Measurements from ENCODE around the gene LPAR3. TPM values are rescaled to one million over a fixed set of nuclear protein-coding genes. Genes with fewer than 3 reads are reported as not detected.
A peak's percentile ranks its signal among the peaks of the same experiment; 100 is the strongest.

The LPAR3 gene
- total RNA-seq, 2 experiments from 2014 or later: 0.58 to 0.81 TPM

DNA sequence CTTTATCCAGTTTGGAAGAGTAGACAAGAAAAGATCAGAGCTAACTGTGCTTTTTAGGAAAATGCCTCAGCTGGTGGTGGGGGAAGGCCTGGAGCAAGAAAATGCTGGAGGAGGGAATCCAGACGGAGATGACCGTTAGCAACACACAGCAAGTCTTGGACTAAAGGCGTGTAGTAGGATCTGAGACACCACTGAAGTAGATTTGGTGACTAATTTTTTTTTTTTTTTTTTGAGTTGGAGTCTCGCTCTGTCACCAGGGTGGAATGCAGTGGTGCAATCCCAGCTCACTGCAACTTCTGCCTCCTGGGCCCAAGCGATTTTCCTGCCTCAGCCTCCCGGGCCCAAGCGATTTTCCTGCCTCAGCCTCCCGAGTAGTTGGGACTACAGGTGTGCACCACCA lies 41.2 kb downstream of the LPAR3 start:
- H3K4me1 Mint-ChIP-seq (ENCODE audit: low read depth): peaks cover 42% of the 10 kb centered on the region
- H3K27ac Mint-ChIP-seq: no peak overlapping the region
- POLR2A ChIA-PET: no interaction called here
- no peaks in the 10 kb centered on the region for H3K36me3 Mint-ChIP-seq (ENCODE audit: low read depth)
- ATAC-seq (no peak), DNase-seq (no peak)
- TF ChIP-seq, protein P1, sequence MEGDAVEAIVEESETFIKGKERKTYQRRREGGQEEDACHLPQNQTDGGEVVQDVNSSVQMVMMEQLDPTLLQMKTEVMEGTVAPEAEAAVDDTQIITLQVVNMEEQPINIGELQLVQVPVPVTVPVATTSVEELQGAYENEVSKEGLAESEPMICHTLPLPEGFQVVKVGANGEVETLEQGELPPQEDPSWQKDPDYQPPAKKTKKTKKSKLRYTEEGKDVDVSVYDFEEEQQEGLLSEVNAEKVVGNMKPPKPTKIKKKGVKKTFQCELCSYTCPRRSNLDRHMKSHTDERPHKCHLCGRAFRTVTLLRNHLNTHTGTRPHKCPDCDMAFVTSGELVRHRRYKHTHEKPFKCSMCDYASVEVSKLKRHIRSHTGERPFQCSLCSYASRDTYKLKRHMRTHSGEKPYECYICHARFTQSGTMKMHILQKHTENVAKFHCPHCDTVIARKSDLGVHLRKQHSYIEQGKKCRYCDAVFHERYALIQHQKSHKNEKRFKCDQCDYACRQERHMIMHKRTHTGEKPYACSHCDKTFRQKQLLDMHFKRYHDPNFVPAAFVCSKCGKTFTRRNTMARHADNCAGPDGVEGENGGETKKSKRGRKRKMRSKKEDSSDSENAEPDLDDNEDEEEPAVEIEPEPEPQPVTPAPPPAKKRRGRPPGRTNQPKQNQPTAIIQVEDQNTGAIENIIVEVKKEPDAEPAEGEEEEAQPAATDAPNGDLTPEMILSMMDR (IDR thresholded peaks at IDR 0.05): no peak
- CTCF ChIA-PET: interaction anchor here (0.6 to 1.2 kb wide), 2 partner anchors 19 to 66 kb away, joined by 3 read pairs; no protein-coding TSS in a partner anchor
- H3K9me3 Mint-ChIP-seq: no peaks in the 10 kb centered on the region
- H3K27me3 Mint-ChIP-seq: no peaks in the 10 kb centered on the region
- no peak overlapping the region for H3K4me3 Mint-ChIP-seq
- intact Hi-C loops (cut with micrococcal nuclease): no loop called here

DNA sequence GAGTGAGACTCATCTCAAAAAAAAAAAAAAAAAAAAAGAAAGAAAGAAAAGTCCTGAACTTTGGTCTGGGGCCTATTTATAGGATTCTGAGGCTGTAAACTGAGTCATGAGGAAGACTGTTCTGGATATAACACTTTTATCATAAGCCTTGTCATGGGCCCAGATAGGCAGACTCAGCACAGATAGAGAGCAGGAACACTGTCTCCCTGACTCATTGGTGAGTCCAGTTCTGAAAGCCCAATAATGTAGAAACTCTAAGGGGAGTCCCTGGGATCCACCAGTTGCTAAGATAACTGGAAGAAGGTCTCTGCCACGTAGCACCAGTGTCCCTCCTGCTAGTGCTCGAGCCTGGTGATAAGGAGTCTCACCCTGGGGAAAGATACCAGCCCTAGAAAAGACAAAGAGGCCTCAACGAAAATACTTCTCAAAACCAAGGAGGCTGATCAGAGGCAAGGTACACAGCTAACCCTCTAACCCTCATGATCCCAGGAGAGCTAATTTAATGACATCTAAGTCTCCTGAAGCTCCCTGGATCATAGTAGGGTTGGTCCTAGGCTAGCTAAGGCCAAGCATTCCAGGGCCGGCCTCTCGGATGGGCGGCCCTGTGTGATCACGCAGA lies 43.5 kb downstream of the LPAR3 start:
- no peak overlapping the region for H3K4me3 Mint-ChIP-seq
- no peak overlapping the region for H3K27ac Mint-ChIP-seq
- no peak for ATAC-seq
- CTCF ChIA-PET: interaction anchor here (0.8 to 1.2 kb wide), 2 partner anchors 15 to 67 kb away, joined by 3 to 5 read pairs; no protein-coding TSS in a partner anchor
- TF ChIP-seq, protein P1 (IDR thresholded peaks at IDR 0.05): no peak
- no peaks in the 10 kb centered on the region for H3K27me3 Mint-ChIP-seq
- DNase-seq: no peak
- no peaks in the 10 kb centered on the region for H3K9me3 Mint-ChIP-seq
- peaks cover 30% of the 10 kb centered on the region for H3K4me1 Mint-ChIP-seq (ENCODE audit: low read depth)
- POLR2A ChIA-PET: no interaction called here
- intact Hi-C loops (cut with micrococcal nuclease): no loop called here
- no peaks in the 10 kb centered on the region for H3K36me3 Mint-ChIP-seq (ENCODE audit: low read depth)

DNA sequence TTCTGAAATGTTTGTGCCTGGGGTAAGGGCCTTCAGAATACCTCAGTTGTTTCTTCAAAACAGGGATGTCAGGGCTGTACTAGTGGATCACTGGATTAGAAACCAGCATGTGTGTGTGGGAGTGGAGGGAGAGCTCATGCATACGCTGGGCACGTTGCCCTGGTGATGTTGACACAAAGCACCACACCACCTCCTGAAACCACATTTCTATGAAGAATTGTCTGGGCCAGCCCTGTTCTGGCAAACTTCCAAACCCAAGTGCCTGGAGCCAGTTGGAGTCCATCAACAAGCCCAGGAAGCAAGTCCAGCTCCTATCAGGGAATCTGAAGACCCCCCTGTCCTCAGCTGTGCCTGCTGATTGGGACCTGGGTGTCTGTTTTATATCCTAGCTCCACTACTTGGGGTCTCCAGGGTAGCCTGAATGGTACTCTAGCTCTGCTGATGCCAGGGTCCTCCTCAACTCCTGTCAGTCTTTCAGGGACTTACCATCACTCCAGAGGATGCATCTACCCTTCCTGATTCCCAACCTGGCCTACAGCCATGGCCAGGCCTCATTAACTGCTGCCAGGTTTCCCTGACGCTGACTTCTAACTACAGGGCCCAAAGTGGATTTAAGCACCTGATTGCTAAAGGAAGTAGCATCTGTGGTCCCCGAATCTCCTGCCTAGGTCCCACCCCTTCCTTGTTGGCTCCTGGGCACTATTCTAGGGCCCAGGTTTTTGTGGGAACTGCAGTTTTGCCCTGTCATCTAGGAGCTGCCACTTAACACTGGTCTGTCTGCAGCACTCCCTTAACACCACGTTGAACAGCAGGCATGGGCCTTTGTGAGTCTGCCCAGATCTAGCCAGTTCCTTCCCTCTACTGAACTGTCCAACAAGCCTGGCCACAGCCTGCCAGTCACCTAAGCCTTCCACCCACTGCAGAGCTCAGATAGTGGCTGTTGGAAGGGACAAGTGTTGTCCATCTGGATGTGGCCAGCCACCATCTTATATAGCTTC lies 45.5 kb downstream of the LPAR3 start:
- Mint-ChIP-seq H3K36me3 (ENCODE audit: low read depth) (no peaks in the 10 kb centered on the region), H3K4me3 (no peak overlapping the region), H3K9me3 (no peaks in the 10 kb centered on the region), H3K27me3 (no peaks in the 10 kb centered on the region), H3K27ac (no peak overlapping the region), H3K4me1 (ENCODE audit: low read depth) (peaks cover 13% of the 10 kb centered on the region)
- ATAC-seq: peak; percentile 37
- intact Hi-C loops (cut with micrococcal nuclease): no loop called here
- CTCF ChIA-PET: interaction anchor here (1.5 to 1.7 kb wide), 2 partner anchors 13 to 76 kb away, joined by 4 to 5 read pairs; no protein-coding TSS in a partner anchor
- POLR2A ChIA-PET: no interaction called here
- peak; percentile 32 for DNase-seq
- TF ChIP-seq, protein P1 (IDR thresholded peaks at IDR 0.05): no peak

DNA sequence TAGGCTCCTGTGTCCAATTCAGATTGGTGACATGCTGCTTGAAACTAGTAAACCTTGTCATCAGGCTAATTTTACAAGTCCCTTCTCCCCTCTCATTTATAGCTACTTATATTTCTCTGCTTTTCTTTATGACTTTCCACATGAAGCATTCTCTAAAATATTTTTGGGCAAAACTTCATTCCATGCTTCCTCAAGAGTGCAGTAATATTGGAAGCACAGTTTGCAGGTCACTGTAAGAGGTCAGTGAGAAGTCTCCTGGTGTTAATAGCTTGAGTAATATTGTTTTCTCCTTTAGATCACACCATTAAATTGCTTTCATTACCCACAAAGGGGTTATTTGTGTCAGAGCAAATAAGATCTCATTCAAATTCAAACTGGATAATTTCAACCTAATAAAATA lies 46.6 kb downstream of the LPAR3 start:
- TF ChIP-seq, protein P1 (IDR thresholded peaks at IDR 0.05): no peak
- no peak for ATAC-seq
- H3K9me3 Mint-ChIP-seq: no peaks in the 10 kb centered on the region
- H3K4me3 Mint-ChIP-seq: no peak overlapping the region
- peaks cover 12% of the 10 kb centered on the region for H3K4me1 Mint-ChIP-seq (ENCODE audit: low read depth)
- H3K27me3 Mint-ChIP-seq: no peaks in the 10 kb centered on the region
- no peaks in the 10 kb centered on the region for H3K36me3 Mint-ChIP-seq (ENCODE audit: low read depth)
- ChIA-PET CTCF (interaction anchor here (1.6 to 1.7 kb wide), 2 partner anchors 12 to 32 kb away, joined by 3 to 5 read pairs; no protein-coding TSS in a partner anchor), POLR2A (no interaction called here)
- no peak for DNase-seq
- intact Hi-C loops (cut with micrococcal nuclease): no loop called here
- no peak overlapping the region for H3K27ac Mint-ChIP-seq
